Body of pancreas (tissue), 4 donors: Measurements from ENCODE around the gene PDLIM5. TPM values are rescaled to one million over a fixed set of nuclear protein-coding genes. Genes with fewer than 3 reads are reported as not detected.
A peak's percentile ranks its signal among the peaks of the same experiment; 100 is the strongest.

Experiments used
- ATAC-seq: fragments of 150-250 bp; one replicate; pipeline ENCODE4 v1.9.1; 2016
- DNase-seq, 4 donors: peaks; one replicate each; pipeline ENCODE4 v3.0.0-alpha.2; 2019
- H3K27ac ChIP-seq, 4 donors: fragments of 200-600 bp; sonication (generic); 1 replicate in 3 of 4; 2 replicates in 1 of 4; pipeline versions ENCODE4 v1.5.1 to v1.6.1; 2016 to 2019; ENCODE audit warnings: mild to moderate bottlenecking in 1 of 4, mixed read lengths in 1 of 4, moderate library complexity in 1 of 4
- H3K27me3 ChIP-seq, 2 donors: fragments of 200-600 bp; sonication (generic); one replicate each; pipeline ENCODE4 v1.6.0; 2016; ENCODE audit warnings: mild to moderate bottlenecking in 1 of 2
- H3K36me3 ChIP-seq, 2 donors: fragments of 200-600 bp; sonication (generic); replicated peaks in 1 of 2; 2 replicates each; pipeline ENCODE4 v1.5.1; 2016; ENCODE audit warnings: low read depth in 2 of 2; ENCODE audit not compliant: insufficient read depth in 1 of 2
- H3K4me1 ChIP-seq: fragments of 200-600 bp; sonication (generic); one replicate; pipeline ENCODE4 v1.6.0; 2016
- H3K4me3 ChIP-seq, 2 donors: fragments of 200-600 bp; sonication (generic); 1 replicate in 1 of 2; 2 replicates in 1 of 2; pipeline ENCODE4 v1.5.1; 2016 to 2019
- H3K9me3 ChIP-seq, 3 donors: fragments of 200-600 bp; sonication (generic); 1 replicate in 2 of 3; 2 replicates in 1 of 3; pipeline ENCODE4 v1.5.1; 2016
- CTCF ChIP-seq, 7 experiments: fragments of 450-650 bp in 4 of 7; fragments of 200-600 bp in 3 of 7; sonication (generic) in 3 of 7; IDR thresholded peaks; one replicate each; pipeline ENCODE4 v1.5.1; 2016 to 2019; ENCODE audit warnings: antibody characterized with exemption in 7 of 7
- POLR2A ChIP-seq, 3 donors: fragments of 450-650 bp; IDR thresholded peaks; one replicate each; pipeline ENCODE4 v1.6.1; 2016; ENCODE audit warnings: antibody characterized with exemption in 3 of 3, mild to moderate bottlenecking in 2 of 3
- WGBS, 2 donors: methylation state at CpG; one replicate each; pipeline ENCODE4 v1.1.5; 2017; 5-methylcytosine and 5-hydroxymethylcytosine counted together
- intact Hi-C: fragments of 100-400 bp; cut with DNase I; formaldehyde crosslinking; loops from one replicate; pipeline ENCODE4 v1.15.1; 2023
- total RNA-seq, 2 donors: library from RNA; depleted of rRNA; stranded (reverse); fragments of >200 nt; gene quantifications; one replicate each; pipeline ENCODE4 v1.1.0, GENCODE V29; 2016

PDLIM5 gene
- total RNA-seq, 2 donors from 2014 or later: 44.2 to 70.3 TPM

- ATAC-seq: peak; percentile 70
- Histone ChIP-seq H3K36me3 (no peaks in the 10 kb centered on the region), H3K27me3 (no peaks in the 10 kb centered on the region), H3K4me1 (peaks cover 11% of the 10 kb centered on the region), H3K4me3 (no peak overlapping the region), H3K9me3 (no peaks in the 10 kb centered on the region), H3K27ac (no peak overlapping the region)
- TF ChIP-seq CTCF (IDR thresholded peaks at IDR 0.05) (peak; percentile 15 to 85 (median 75)), POLR2A (IDR thresholded peaks at IDR 0.05) (no peak)
- WGBS, 2 donors: 57 to 60% methylated on average over 5 of the region's 5 CpGs
- intact Hi-C loops: loop anchor here (5.0 to 10.0 kb wide), 2 partner anchors 189 to 291 kb away; no protein-coding TSS in a partner anchor
- DNase-seq: no peak
Measured at GRCh38 chr4:94595880-94596483, 144.2 kb downstream of the PDLIM5 start.

- TF ChIP-seq POLR2A (IDR thresholded peaks at IDR 0.05) (no peak), CTCF (IDR thresholded peaks at IDR 0.05) (no peak)
- H3K27ac ChIP-seq: no peak overlapping the region
- WGBS, 2 donors: 52 to 56% methylated on average over 1 of the region's 1 CpG
- no peak for ATAC-seq
- H3K9me3 ChIP-seq: no peaks in the 10 kb centered on the region
- intact Hi-C loops: loop anchor here (5.0 to 10.0 kb wide), 2 partner anchors 191 to 294 kb away; no protein-coding TSS in a partner anchor
- H3K4me3 ChIP-seq: no peak overlapping the region
- no peaks in the 10 kb centered on the region for H3K36me3 ChIP-seq
- peaks cover 11% of the 10 kb centered on the region for H3K4me1 ChIP-seq
- no peaks in the 10 kb centered on the region for H3K27me3 ChIP-seq
- DNase-seq: no peak
Measured at GRCh38 chr4:94598758-94599157, 147.0 kb downstream of the PDLIM5 start.

- Histone ChIP-seq H3K27me3 (no peaks in the 10 kb centered on the region), H3K4me1 (no peaks in the 10 kb centered on the region), H3K4me3 (no peak overlapping the region), H3K9me3 (no peaks in the 10 kb centered on the region), H3K27ac (no peak overlapping the region), H3K36me3 (no peaks in the 10 kb centered on the region)
- DNase-seq: no peak
- ATAC-seq: no peak
- TF ChIP-seq CTCF (IDR thresholded peaks at IDR 0.05): no peak
- TF ChIP-seq POLR2A (IDR thresholded peaks at IDR 0.05): no peak
- 90 to 94% methylated on average over 10 of the region's 10 CpGs for WGBS, 2 donors
- intact Hi-C loops: no loop called here
Measured at GRCh38 chr4:94603170-94603747, 151.5 kb downstream of the PDLIM5 start.

- H3K36me3 ChIP-seq: no peaks in the 10 kb centered on the region
- intact Hi-C loops: no loop called here
- H3K27ac ChIP-seq: no peak overlapping the region
- no peak overlapping the region for H3K4me3 ChIP-seq
- no peak for TF ChIP-seq POLR2A (IDR thresholded peaks at IDR 0.05)
- no peak for TF ChIP-seq CTCF (IDR thresholded peaks at IDR 0.05)
- H3K4me1 ChIP-seq: no peaks in the 10 kb centered on the region
- 44 to 51% methylated on average over 3 of the region's 3 CpGs for WGBS, 2 donors
- no peak for ATAC-seq
- H3K27me3 ChIP-seq: no peaks in the 10 kb centered on the region
- H3K9me3 ChIP-seq: no peaks in the 10 kb centered on the region
- DNase-seq: no peak
Measured at GRCh38 chr4:94605241-94605805, 153.6 kb downstream of the PDLIM5 start.
